Measurements from ENCODE around the gene CCR3.

The CCR3 gene

DNA sequence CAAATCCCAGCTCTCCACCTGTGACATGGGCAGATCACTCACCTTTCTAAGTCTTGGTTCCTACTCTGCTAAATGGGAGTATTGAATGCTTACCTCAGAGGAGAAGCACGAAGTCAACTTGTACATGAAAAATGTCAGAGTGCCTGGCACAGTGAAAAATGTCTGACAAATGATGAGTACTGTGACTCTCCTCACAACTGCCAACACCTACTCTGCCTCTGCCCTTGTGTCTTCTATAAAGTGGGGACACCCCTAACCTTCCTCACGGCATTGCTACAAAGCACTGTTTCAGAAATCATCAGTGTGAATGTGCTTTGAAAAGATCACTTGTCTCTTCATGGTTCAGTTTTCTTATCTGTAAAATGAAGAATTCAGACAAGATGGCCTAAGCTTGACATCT is 33.2 kb upstream of the CCR3 start:
- ATAC-seq (ENCODE audit: insufficient read depth, low read depth) (no peak), DNase-seq (no peak)
- no peak overlapping the region for H3K4me3 ChIP-seq (ENCODE audit: low read depth in 1 of 2, low read length in 2 of 2)
- H3K27ac ChIP-seq (ENCODE audit: low read length), result 0 out of 2 replicates have a peak overlapping the region, but pooled peaks have one; percentile 1
- no peaks in the 10 kb centered on the region for H3K79me2 ChIP-seq (ENCODE audit: insufficient read depth, low read length)
- peaks cover 33% of the 10 kb centered on the region for H3K4me1 ChIP-seq (ENCODE audit: insufficient read depth, low read length)
- no peaks in the 10 kb centered on the region for H3K9me3 ChIP-seq (ENCODE audit: insufficient read depth, low read length, severe bottlenecking)
- H3K4me2 ChIP-seq (ENCODE audit: insufficient read depth, low read length), result no peak overlapping the region
- no peaks in the 10 kb centered on the region for H3K36me3 ChIP-seq (ENCODE audit: insufficient read depth, low read length)
- H4K20me1 ChIP-seq (ENCODE audit: insufficient read depth, low read length), result no peaks in the 10 kb centered on the region
- H3K9ac ChIP-seq (ENCODE audit: low read depth, low read length), result no peak overlapping the region
- no peak overlapping the region for H2AFZ ChIP-seq (ENCODE audit: low read depth, low read length)
- H3K27me3 ChIP-seq (ENCODE audit: insufficient read depth, low read length, poor library complexity), result no peaks in the 10 kb centered on the region
- TF ChIP-seq, protein P1, sequence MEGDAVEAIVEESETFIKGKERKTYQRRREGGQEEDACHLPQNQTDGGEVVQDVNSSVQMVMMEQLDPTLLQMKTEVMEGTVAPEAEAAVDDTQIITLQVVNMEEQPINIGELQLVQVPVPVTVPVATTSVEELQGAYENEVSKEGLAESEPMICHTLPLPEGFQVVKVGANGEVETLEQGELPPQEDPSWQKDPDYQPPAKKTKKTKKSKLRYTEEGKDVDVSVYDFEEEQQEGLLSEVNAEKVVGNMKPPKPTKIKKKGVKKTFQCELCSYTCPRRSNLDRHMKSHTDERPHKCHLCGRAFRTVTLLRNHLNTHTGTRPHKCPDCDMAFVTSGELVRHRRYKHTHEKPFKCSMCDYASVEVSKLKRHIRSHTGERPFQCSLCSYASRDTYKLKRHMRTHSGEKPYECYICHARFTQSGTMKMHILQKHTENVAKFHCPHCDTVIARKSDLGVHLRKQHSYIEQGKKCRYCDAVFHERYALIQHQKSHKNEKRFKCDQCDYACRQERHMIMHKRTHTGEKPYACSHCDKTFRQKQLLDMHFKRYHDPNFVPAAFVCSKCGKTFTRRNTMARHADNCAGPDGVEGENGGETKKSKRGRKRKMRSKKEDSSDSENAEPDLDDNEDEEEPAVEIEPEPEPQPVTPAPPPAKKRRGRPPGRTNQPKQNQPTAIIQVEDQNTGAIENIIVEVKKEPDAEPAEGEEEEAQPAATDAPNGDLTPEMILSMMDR (IDR thresholded peaks at IDR 0.05; ENCODE audit: borderline replicate concordance, extremely low read depth, low read length, poor library complexity, severe bottlenecking), result no peak
- TF ChIP-seq EZH2 (IDR thresholded peaks at IDR 0.05; ENCODE audit: borderline replicate concordance, low read depth, low read length, severe bottlenecking), result no peak

DNA sequence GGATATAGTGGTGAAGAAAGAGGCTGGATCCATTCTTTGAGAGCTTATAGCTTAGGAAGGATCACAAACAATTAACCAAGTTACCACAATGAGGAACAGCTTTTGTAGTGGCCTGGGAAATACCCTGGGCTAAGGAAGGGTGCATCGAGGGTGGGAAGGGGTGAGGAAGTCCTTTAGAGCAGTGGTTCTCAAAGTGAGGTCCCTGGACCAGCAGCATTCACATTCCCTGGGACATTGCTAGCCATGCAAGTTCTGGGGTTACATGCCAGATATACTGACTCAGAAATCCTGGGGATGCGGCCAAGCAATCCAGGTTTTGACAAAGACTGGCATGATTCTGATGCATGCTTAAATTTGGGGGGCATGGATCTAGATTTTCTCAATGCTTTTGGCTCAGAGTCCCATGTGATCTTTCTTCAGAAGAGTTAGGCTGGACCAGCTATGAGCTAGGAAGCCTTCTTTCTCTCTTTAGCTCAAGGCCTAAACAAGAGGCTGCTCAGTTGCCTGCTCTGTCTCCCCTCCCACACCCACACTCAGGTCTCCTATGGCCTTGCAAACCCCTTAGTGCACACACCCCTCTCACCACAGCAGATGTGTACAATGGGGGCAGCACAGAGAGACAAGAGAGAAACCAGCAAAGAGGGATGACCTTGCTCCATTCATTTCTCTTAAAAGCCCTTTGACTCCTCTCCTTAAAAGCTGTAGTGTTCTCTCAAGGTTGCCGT is 32.4 kb upstream of the CCR3 start:
- H3K9ac ChIP-seq (ENCODE audit: low read depth, low read length), result no peak overlapping the region
- peaks cover 41% of the 10 kb centered on the region for H3K4me1 ChIP-seq (ENCODE audit: insufficient read depth, low read length)
- H3K27me3 ChIP-seq (ENCODE audit: insufficient read depth, low read length, poor library complexity), result no peaks in the 10 kb centered on the region
- H3K9me3 ChIP-seq (ENCODE audit: insufficient read depth, low read length, severe bottlenecking), result no peaks in the 10 kb centered on the region
- no peaks in the 10 kb centered on the region for H3K36me3 ChIP-seq (ENCODE audit: insufficient read depth, low read length)
- H3K27ac ChIP-seq (ENCODE audit: low read length), result no peak overlapping the region
- no peak overlapping the region for H3K4me2 ChIP-seq (ENCODE audit: insufficient read depth, low read length)
- ATAC-seq (ENCODE audit: insufficient read depth, low read depth) (no peak), DNase-seq (no peak)
- H2AFZ ChIP-seq (ENCODE audit: low read depth, low read length), result no peak overlapping the region
- no peak overlapping the region for H3K4me3 ChIP-seq (ENCODE audit: low read depth in 1 of 2, low read length in 2 of 2)
- H3K79me2 ChIP-seq (ENCODE audit: insufficient read depth, low read length), result no peaks in the 10 kb centered on the region
- TF ChIP-seq EZH2 (IDR thresholded peaks at IDR 0.05; ENCODE audit: borderline replicate concordance, low read depth, low read length, severe bottlenecking), result no peak
- TF ChIP-seq, protein P1 (IDR thresholded peaks at IDR 0.05; ENCODE audit: borderline replicate concordance, extremely low read depth, low read length, poor library complexity, severe bottlenecking), result no peak
- H4K20me1 ChIP-seq (ENCODE audit: insufficient read depth, low read length), result no peaks in the 10 kb centered on the region

GRCh38 chr3:46212101-46212500 is 30.2 kb upstream of the CCR3 start:
- DNase-seq, result no peak
- no peak for ATAC-seq (ENCODE audit: insufficient read depth, low read depth)
- peaks cover 41% of the 10 kb centered on the region for H3K4me1 ChIP-seq (ENCODE audit: insufficient read depth, low read length)
- H4K20me1 ChIP-seq (ENCODE audit: insufficient read depth, low read length), result no peaks in the 10 kb centered on the region
- no peak overlapping the region for H3K27ac ChIP-seq (ENCODE audit: low read length)
- H2AFZ ChIP-seq (ENCODE audit: low read depth, low read length), result no peak overlapping the region
- no peak overlapping the region for H3K4me3 ChIP-seq (ENCODE audit: low read depth in 1 of 2, low read length in 2 of 2)
- H3K9ac ChIP-seq (ENCODE audit: low read depth, low read length), result no peak overlapping the region
- TF ChIP-seq EZH2 (IDR thresholded peaks at IDR 0.05; ENCODE audit: borderline replicate concordance, low read depth, low read length, severe bottlenecking), result no peak
- TF ChIP-seq, protein P1 (IDR thresholded peaks at IDR 0.05; ENCODE audit: borderline replicate concordance, extremely low read depth, low read length, poor library complexity, severe bottlenecking), result no peak
- H3K27me3 ChIP-seq (ENCODE audit: insufficient read depth, low read length, poor library complexity), result no peaks in the 10 kb centered on the region
- no peaks in the 10 kb centered on the region for H3K9me3 ChIP-seq (ENCODE audit: insufficient read depth, low read length, severe bottlenecking)
- H3K36me3 ChIP-seq (ENCODE audit: insufficient read depth, low read length), result no peaks in the 10 kb centered on the region
- H3K4me2 ChIP-seq (ENCODE audit: insufficient read depth, low read length), result no peak overlapping the region
- H3K79me2 ChIP-seq (ENCODE audit: insufficient read depth, low read length), result no peaks in the 10 kb centered on the region

Data from DND-41 (cell line).